BLaER1 treated with 17β-estradiol and CSF1 and Interleukin-3, amounts not matched to agents 10 nM and 100 nM (cell line): ENCODE data around the gene METTL16.
"Not testable (repeated sequence)": the region's sequence is repeated elsewhere in the genome, so short reads cannot be mapped to it uniquely, and the experiment has no call there.

Experiments used
- H3K27ac ChIP-seq, 11 experiments: shearing (Covaris generic); formaldehyde crosslinking; 2 replicates each; pipeline ENCODE4 v1.8.1; 2022
- H3K27me3 ChIP-seq, 11 experiments: shearing (Covaris generic); formaldehyde crosslinking; 2 replicates each; pipeline ENCODE4 v1.8.1; 2022
- H3K36me3 ChIP-seq, 11 experiments: shearing (Covaris generic); formaldehyde crosslinking; 2 replicates each; pipeline ENCODE4 v1.8.1; 2022
- H3K4me1 ChIP-seq, 10 experiments: shearing (Covaris generic); formaldehyde crosslinking; 2 replicates each; pipeline ENCODE4 v1.8.1; 2022
- H3K4me2 ChIP-seq, 11 experiments: shearing (Covaris generic); formaldehyde crosslinking; 2 replicates each; pipeline ENCODE4 v1.8.1; 2022
- H3K4me3 ChIP-seq, 10 experiments: shearing (Covaris generic); formaldehyde crosslinking; 2 replicates each; pipeline ENCODE4 v1.8.1; 2022
- H3K9ac ChIP-seq, 11 experiments: shearing (Covaris generic); formaldehyde crosslinking; 2 replicates each; pipeline ENCODE4 v1.8.1; 2022
- H3K9me3 ChIP-seq, 11 experiments: shearing (Covaris generic); formaldehyde crosslinking; replicated peaks in 1 of 11; 2 replicates each; pipeline ENCODE4 v1.8.1; 2022
- H4K20me1 ChIP-seq, 11 experiments: shearing (Covaris generic); formaldehyde crosslinking; 2 replicates each; pipeline ENCODE4 v1.8.1; 2022
- Cebpa-rat ChIP-seq, 11 experiments: shearing (Covaris generic); IDR thresholded peaks; 2 replicates each; pipeline ENCODE4 v1.8.1; 2022

The METTL16 gene

DNA sequence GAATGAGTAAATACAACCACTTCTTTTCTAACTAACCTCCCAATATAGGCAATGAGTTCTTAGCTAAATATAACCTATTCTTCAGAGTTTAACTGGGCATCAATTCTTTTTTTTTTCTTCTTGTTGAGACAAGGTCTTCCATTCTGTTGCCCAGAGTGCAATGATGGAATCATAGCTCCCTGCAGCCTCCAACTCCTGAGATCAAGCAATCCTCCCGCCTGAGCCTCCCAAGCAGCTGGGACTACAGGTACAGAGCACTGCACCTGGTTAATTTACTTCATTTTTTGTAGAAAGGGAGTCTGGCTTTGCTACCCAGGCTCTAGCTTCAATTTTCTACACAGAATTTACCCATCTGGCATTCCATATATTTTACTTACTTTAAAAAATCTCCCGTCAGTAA is 1.1 kb downstream of the METTL16 start:
- Histone ChIP-seq H3K27ac (peak overlapping the region; percentile 80 to 96 (median 94)), H3K4me3 (peak overlapping the region; percentile 62 to 83 (median 75)), H4K20me1 (peaks cover 0 to 19% (median 0%) of the 10 kb centered on the region in 11 experiments; a peak in 5 of 22 replicates), H3K4me1 (peaks cover 20 to 32% (median 27%) of the 10 kb centered on the region in 10 experiments), H3K27me3 (no peaks in the 10 kb centered on the region), H3K9me3 (peaks cover 0 to 31% (median 26%) of the 10 kb centered on the region in 11 experiments; a peak in 18 of 22 replicates), H3K36me3 (peaks cover 3 to 32% (median 27%) of the 10 kb centered on the region in 11 experiments; a peak in 20 of 22 replicates), H3K4me2 (peak overlapping the region; percentile 83 to 100 (median 91)), H3K9ac (peak overlapping the region; percentile 88 to 96 (median 93))
- TF ChIP-seq Cebpa-rat (IDR thresholded peaks at IDR 0.05), result no peak

DNA sequence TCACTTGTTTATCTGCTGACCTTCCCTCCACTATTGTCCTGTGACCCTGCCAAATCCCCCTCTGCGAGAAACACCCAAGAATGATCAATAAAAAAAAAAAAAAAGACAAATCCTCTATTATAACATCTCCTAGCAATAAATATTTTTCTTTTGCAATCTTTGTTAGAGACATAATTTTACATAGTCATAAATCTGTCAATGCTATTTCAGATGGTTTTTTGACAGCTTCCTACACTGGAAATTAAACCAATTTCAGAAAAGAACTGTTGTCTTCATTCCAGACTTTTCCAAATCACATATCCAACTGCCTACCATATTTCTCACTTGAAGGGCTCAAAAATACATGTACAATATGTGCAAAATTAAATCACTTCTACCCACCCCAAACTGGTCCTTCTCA is 3.7 kb downstream of the METTL16 start:
- H3K36me3 ChIP-seq, result peaks cover 14 to 55% (median 44%) of the 10 kb centered on the region in 11 experiments; a peak in 21 of 22 replicates
- peaks cover 0 to 38% (median under 1%) of the 10 kb centered on the region in 11 experiments; a peak in 9 of 22 replicates for H4K20me1 ChIP-seq
- peaks cover 11 to 55% (median 47%) of the 10 kb centered on the region in 11 experiments for H3K9me3 ChIP-seq
- no peak for TF ChIP-seq Cebpa-rat (IDR thresholded peaks at IDR 0.05)
- H3K9ac ChIP-seq, result no peak overlapping the region
- no peak overlapping the region for H3K4me2 ChIP-seq
- no peak overlapping the region for H3K4me3 ChIP-seq
- peaks cover 20 to 33% (median 27%) of the 10 kb centered on the region in 10 experiments for H3K4me1 ChIP-seq
- no peak overlapping the region for H3K27ac ChIP-seq
- no peaks in the 10 kb centered on the region for H3K27me3 ChIP-seq

DNA sequence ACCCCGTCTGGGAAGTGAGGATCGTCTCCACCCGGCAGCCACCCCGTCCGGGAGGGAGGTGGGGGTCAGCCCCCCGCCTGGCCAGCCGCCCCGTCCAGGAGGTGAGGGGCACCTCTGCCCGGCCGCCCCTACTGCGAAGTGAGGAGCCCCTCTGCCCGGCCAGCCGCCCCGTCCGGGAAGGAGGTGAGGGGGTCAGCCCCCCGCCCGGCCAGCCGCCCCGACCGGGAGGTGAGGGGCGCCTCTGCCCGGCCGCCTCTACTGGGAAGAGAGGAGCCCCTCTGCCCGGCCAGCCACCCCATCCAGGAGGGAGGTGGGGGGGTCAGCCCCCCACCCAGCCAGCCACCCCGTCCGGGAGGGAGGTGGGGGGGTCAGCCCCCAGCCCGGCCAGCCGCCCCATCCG is 4.7 kb downstream of the METTL16 start:
- Histone ChIP-seq H3K9me3 (peaks cover 11 to 58% (median 52%) of the 10 kb centered on the region in 11 experiments), H3K4me1 (peaks cover 13 to 36% (median 22%) of the 10 kb centered on the region in 10 experiments)

DNA sequence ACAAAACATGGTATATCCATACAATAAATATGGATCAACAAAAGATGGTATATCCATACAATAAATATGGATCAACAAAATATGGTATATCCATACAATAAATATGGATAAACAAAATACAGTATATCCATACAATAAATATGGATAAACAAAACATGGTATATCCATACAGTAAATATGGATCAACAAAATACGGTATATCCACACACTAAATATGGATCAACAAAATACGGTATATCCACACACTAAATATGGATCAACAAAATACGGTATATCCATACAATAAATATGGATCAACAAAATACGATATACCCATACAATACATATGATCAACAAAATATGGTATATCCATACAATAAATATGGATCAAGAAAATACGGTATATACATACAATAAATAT is 8.1 kb downstream of the METTL16 start:
- TF ChIP-seq Cebpa-rat (IDR thresholded peaks at IDR 0.05), result no peak
- no peak overlapping the region for H3K4me3 ChIP-seq
- no peak overlapping the region for H3K9ac ChIP-seq
- peaks cover 50 to 87% (median 79%) of the 10 kb centered on the region in 11 experiments for H3K36me3 ChIP-seq
- H3K27me3 ChIP-seq, result no peaks in the 10 kb centered on the region
- H4K20me1 ChIP-seq, result peaks cover 0 to 72% (median 12%) of the 10 kb centered on the region in 11 experiments; a peak in 12 of 22 replicates
- H3K9me3 ChIP-seq, result peaks cover 11 to 53% (median 46%) of the 10 kb centered on the region in 11 experiments
- peaks cover 0 to 16% (median 8%) of the 10 kb centered on the region in 10 experiments; a peak in 13 of 20 replicates for H3K4me1 ChIP-seq
- H3K27ac ChIP-seq, result no peak overlapping the region
- no peak overlapping the region for H3K4me2 ChIP-seq

More for the DNA sequence above, 4.7 kb downstream of the METTL16 start:
- not testable (repeated sequence) for H3K4me2 ChIP-seq, H3K4me3 ChIP-seq, H3K9ac ChIP-seq, H3K27me3 ChIP-seq, H3K27ac ChIP-seq
- Histone ChIP-seq H3K36me3 (peaks cover 17 to 65% (median 53%) of the 10 kb centered on the region in 11 experiments), H4K20me1 (peaks cover 0 to 48% (median 11%) of the 10 kb centered on the region in 11 experiments; a peak in 12 of 22 replicates)

- Histone ChIP-seq H3K27ac (no peak overlapping the region; a peak in 1 of 22 replicates), H4K20me1 (peaks cover 0 to 71% (median 12%) of the 10 kb centered on the region in 11 experiments; a peak in 12 of 22 replicates)
- TF ChIP-seq Cebpa-rat (IDR thresholded peaks at IDR 0.05), result no peak
Measured at GRCh38 chr17:2502871-2503580, 8.7 kb downstream of the METTL16 start.

GRCh38 chr17:2500446-2500845 is 11.2 kb downstream of the METTL16 start:
- Histone ChIP-seq H3K36me3 (peaks cover 60 to 97% (median 91%) of the 10 kb centered on the region in 11 experiments), H4K20me1 (peaks cover 0 to 90% (median 12%) of the 10 kb centered on the region in 11 experiments; a peak in 12 of 22 replicates), H3K27ac (no peak overlapping the region), H3K4me2 (no peak overlapping the region), H3K9ac (no peak overlapping the region), H3K4me3 (no peak overlapping the region), H3K9me3 (peaks cover 11 to 28% (median 24%) of the 10 kb centered on the region in 11 experiments), H3K4me1 (peaks cover 0 to 13% (median 8%) of the 10 kb centered on the region in 10 experiments; a peak in 13 of 20 replicates), H3K27me3 (no peaks in the 10 kb centered on the region)
- no peak for TF ChIP-seq Cebpa-rat (IDR thresholded peaks at IDR 0.05)

More at GRCh38 chr17:2502871-2503580, 8.7 kb downstream of the METTL16 start:
- Histone ChIP-seq H3K4me2 (peak overlapping the region in 5 of 11 experiments; percentile 12 to 57 (median 36); a peak in 7 of 22 replicates), H3K9me3 (peaks cover 11 to 47% (median 40%) of the 10 kb centered on the region in 11 experiments), H3K4me1 (peaks cover 0 to 13% (median 8%) of the 10 kb centered on the region in 10 experiments; a peak in 13 of 20 replicates), H3K9ac (no peak overlapping the region), H3K4me3 (no peak overlapping the region), H3K36me3 (peaks cover 56 to 87% (median 79%) of the 10 kb centered on the region in 11 experiments), H3K27me3 (no peaks in the 10 kb centered on the region)

- Histone ChIP-seq H3K4me1 (peaks cover 84 to 100% (median 96%) of the 10 kb centered on the region in 10 experiments), H3K36me3 (peaks cover 0 to 25% (median 8%) of the 10 kb centered on the region in 11 experiments; a peak in 14 of 22 replicates), H3K4me2 (peak overlapping the region; percentile 63 to 89 (median 78)), H3K9ac (peak overlapping the region; percentile 49 to 86 (median 69)), H3K4me3 (peak overlapping the region in 6 of 10 experiments; percentile 24 to 46 (median 38); a peak in 8 of 20 replicates), H3K27ac (peak overlapping the region; percentile 62 to 96 (median 81)), H4K20me1 (peaks cover 0 to 59% (median 20%) of the 10 kb centered on the region in 11 experiments; a peak in 18 of 22 replicates)
- not testable (repeated sequence) for H3K9me3 ChIP-seq, H3K27me3 ChIP-seq
Measured at GRCh38 chr17:2489286-2489685, 22.4 kb downstream of the METTL16 start.

DNA sequence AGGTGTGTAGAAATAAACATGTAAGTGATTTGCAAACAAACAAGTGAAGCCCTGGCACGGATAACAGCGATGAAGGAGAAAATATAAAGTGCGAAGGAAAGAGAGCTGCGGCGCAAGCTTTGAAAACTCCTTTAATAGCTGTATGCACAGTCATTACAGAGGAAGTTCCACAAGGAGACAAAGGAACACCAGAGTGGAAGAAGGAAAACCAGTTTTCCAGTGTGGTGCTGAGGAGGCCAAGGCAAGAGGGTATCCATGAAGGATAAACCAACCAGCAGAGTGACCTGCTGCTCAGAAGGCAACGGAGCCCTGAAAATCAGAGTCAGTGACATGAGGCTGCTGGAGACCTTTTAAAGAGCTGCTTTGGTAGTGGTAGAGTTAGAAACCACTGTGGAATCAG is 24.4 kb downstream of the METTL16 start:
- H3K27me3 ChIP-seq, result no peaks in the 10 kb centered on the region
- TF ChIP-seq Cebpa-rat (IDR thresholded peaks at IDR 0.05), result no peak
- H3K36me3 ChIP-seq, result peaks cover 0 to 8% (median 1%) of the 10 kb centered on the region in 11 experiments; a peak in 6 of 22 replicates
- H4K20me1 ChIP-seq, result peaks cover 0 to 79% (median 22%) of the 10 kb centered on the region in 11 experiments; a peak in 18 of 22 replicates
- H3K9me3 ChIP-seq, result no peaks in the 10 kb centered on the region
- H3K27ac ChIP-seq, result peak overlapping the region in 8 of 11 experiments; percentile 1 to 83 (median 34); a peak in 14 of 22 replicates
- H3K4me1 ChIP-seq, result peaks cover 82 to 99% (median 95%) of the 10 kb centered on the region in 10 experiments
- H3K4me2 ChIP-seq, result peak overlapping the region; percentile 49 to 89 (median 66); a peak in 21 of 22 replicates
- H3K4me3 ChIP-seq, result no peak overlapping the region
- H3K9ac ChIP-seq, result peak overlapping the region in 2 of 11 experiments; percentile 7 to 19; a peak in 1 of 22 replicates

- not testable (repeated sequence) for H3K36me3 ChIP-seq, H3K9me3 ChIP-seq, H3K27me3 ChIP-seq, H3K9ac ChIP-seq, H3K4me3 ChIP-seq
- peak overlapping the region in 7 of 11 experiments; percentile 3 to 50 (median 19); a peak in 9 of 22 replicates for H3K27ac ChIP-seq
- peaks cover 0 to 85% (median 26%) of the 10 kb centered on the region in 11 experiments; a peak in 18 of 22 replicates for H4K20me1 ChIP-seq
- H3K4me2 ChIP-seq, result peak overlapping the region; percentile 49 to 89 (median 66)
- H3K4me1 ChIP-seq, result peaks cover 80 to 99% (median 95%) of the 10 kb centered on the region in 10 experiments
Measured at GRCh38 chr17:2486709-2487108, 25.0 kb downstream of the METTL16 start.
